ENCODE results near the gene AHNAK2.
A peak's percentile ranks its signal among the peaks of the same experiment; 100 is the strongest.
"Not testable (repeated sequence)": the region's sequence is repeated elsewhere in the genome, so short reads cannot be mapped to it uniquely, and the experiment has no call there.

The AHNAK2 gene

GRCh38 chr14:104977681-104978653 is at the start of gene AHNAK2:
Gene AHNAK2 (minus strand): TSS chr14:104978374. CDS start chr14:104978237, 137 bp downstream.
- DNase-seq = peak; percentile 42 to 51

DNA sequence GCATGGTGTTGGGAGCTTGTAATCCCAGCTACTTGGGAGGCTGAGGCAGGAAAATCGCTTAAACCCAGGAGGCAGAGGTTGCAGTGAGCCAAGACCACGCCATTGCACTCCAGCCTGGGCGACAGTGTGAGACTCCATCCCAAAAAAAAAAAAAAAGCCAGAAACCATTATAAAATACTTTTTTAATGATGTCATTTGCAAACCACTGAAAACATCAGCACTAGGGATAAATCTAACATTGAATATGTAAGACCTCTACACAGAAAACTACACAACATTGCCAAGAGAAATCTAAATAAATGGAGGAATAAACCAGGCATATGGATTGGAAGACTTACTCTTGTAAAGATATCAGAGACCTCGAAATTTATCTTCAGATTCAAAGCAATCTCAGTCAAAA is 49.5 kb upstream of the AHNAK2 start:
- DNase-seq = not testable (repeated sequence)

- DNase-seq = no peak
Measured at GRCh38 chr14:105026802-105027563, 48.8 kb upstream of the AHNAK2 start.

DNA sequence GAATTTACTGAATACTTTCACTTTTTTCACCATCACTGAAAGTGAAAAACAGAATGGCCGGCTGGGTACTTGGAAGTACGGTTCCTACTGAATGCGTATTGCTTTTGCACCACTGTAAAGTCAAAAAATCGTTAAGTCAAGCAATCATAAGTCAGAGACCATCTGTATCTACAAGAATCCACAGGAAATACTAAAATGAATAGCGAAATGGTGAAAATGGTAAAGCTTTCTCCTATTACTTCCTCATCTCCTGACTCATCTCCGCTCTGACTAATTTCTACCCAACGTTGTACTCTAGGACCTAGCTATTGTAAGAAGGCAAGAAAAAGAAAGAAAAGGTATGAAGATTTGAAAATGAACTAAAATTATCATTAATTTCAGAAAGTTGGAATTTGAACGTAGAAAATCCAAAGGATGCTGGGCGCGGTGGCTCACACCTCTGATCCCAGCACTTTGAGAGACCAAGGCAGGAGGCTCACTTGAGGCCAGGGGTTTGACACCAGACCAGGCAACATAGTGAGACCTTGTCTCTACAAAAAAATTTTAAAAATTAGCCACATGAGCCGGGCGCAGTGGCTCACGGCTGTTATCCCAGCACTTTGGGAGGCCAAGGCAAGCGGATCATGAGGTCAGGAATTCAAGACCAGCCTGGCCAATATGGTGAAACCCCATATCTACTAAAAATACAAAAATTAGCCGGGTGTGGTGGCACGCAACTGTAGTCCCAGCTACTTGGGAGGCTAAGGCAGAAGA is 48.0 kb upstream of the AHNAK2 start:
- no peak for DNase-seq

DNA sequence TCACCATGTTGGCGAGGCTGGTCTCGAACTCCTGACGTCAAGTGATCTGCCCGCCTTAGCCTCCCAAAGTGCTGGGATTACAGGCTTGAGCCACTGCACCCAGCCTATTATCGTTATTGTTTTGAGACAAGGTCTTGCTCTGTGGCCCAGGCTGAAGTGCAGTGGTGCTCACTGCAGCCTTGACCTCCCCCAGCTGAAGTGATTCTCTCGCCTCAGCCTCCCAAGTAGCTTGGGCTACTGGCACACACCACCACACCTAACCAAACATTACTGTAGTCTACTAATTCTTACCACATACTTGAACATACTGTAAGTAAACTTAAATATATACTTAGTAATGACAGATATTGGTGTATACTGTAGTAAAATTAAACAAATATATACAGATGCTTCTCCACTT is 47.3 kb upstream of the AHNAK2 start:
- DNase-seq = no peak

GRCh38 chr14:105023791-105024480 is 45.8 kb upstream of the AHNAK2 start:
- no peak for DNase-seq

GRCh38 chr14:105023144-105023543 is 45.0 kb upstream of the AHNAK2 start:
- DNase-seq = no peak

DNA sequence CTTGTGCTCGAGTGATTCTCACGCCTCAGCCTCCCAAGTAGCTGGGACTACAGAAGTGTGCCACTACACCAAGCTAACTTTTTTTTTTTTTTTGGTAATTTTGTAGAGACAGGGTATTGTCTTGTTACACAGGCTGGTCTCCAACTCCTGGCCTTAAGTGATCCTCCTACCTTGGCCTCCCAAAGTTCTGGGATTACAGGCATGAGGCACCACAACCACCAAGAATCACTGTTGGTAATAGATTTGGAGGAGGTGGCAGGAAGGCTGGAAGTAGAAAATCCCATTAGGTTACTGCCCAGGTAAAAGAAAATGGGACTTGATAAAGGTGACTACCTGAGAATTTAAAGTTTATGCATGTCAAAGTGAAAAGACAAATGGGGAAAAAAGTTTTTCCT is 44.1 kb upstream of the AHNAK2 start:
- DNase-seq = no peak

DNA sequence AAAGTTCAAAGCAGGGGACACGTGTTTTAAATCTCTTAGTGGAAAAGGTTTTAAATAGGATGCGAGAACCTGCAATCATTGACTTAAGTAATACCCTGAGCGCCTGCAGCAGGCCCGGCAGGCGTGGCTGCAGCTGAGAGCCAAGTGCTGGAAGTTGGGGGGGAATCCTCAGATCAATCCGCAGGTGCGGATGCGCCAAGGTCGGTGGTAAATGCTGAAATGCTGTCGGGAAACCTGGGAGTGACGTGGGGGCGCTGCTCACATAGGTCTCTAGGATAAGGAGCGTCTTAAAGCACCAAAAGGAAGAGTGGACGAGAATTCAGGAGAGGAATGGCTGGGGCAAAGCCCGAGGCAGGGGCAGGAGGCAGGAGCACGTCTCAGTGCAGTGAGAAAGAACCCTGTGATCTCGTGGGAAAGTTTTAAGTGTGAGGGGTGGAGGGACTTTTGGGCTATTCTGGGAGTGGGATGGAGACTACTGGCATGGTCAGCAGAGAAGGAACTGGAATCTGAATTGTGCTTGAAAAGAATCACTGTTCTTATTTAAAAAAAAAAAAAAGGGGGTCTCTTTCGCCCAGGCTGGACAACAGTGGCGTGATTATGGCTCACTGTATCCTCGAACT is 43.6 kb upstream of the AHNAK2 start:
- peak; percentile 30 to 32 for DNase-seq

GRCh38 chr14:105020815-105021655 is 42.9 kb upstream of the AHNAK2 start, which contains the start of gene CDCA4:
Gene CDCA4 (minus strand): TSS chr14:105021083. CDS start chr14:105011929, 9,154 bp downstream.
- peak; percentile 96 to 99 for DNase-seq

DNA sequence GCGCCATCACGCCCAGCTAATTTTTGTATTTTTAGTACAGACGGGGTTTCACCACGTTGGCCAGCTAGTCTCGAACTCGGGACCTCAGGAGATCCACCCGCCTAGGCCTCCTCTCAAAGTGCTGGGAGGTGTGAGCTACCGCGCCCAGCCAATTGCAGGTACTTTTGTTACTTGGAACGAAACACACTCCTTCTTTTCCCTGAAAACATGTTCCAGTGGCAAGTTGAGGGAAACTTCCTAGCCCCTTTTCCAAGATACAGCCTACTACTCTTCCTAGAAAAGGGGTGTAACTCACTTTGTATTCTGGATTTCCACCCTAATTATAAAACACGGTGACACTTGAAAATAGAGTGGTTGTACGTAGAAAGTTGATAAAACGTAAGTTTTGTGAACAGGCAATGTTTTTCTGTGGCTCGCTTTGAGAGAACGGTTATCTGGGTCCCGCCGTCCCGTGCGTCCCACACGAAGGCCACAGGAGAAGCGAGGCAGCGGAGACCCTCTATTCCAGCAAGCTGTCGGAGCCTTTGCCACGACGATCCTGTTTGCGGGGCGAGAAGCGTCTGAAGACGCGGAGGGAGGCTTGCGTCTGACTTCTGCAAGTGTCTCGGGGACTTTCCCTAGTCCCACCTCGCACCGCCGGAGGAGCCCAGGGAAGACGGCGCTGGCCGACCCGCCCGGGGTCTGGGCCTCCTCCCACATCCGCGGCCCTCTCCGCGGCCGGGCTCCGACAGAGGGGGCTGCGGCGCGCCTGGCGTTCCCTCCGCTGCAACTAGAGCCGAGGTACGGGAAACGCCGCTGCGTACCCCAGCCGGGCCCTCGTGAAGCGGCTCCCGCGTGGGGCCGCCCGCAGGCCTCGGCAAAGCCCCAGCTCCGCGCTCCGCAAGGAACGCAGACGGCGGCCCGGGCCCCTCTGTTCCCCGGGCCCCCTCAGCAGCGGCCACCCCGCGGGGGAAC is 42.0 kb upstream of the AHNAK2 start:
- DNase-seq = peak; percentile 42 to 54

DNA sequence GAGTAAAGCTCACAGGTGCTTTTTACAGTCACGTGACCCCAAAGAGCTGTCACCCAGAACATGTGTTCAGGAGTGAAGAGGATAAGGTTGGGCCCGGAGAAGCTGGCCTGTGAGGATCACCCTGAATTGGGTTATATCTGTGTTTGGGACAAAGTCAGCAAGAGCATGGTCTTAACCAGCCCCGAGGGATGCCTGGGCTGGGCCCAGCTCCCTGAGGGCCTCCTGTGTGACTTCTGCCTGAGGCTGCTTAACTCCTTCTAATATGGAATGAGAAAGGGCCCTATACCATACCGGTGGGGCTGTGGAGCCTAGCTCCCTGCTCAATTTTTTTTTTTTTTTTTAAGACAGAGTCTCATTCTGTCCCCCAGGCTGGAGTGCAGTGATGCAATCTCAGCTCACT is 40.2 kb upstream of the AHNAK2 start:
- no peak for DNase-seq

DNA sequence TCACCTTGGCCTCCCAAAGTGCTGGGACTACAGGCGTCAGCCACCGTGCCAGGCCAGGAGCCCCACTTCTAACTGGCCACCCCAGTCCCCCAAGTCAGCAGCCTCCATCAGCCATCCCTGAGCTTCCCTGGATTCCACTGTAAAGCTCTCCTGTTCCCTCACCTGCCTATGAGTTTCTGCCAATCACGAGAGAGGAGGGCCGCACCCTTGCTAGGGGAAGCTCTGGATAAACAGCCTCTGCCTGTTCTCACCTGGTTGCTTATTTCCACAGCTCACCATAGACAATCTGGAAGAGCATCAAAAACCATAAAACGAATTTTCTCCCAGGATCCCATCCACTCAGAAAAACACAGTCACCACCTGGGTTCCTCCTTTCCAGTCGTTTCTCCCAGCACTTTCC is 37.7 kb upstream of the AHNAK2 start:
- no peak for DNase-seq

DNA sequence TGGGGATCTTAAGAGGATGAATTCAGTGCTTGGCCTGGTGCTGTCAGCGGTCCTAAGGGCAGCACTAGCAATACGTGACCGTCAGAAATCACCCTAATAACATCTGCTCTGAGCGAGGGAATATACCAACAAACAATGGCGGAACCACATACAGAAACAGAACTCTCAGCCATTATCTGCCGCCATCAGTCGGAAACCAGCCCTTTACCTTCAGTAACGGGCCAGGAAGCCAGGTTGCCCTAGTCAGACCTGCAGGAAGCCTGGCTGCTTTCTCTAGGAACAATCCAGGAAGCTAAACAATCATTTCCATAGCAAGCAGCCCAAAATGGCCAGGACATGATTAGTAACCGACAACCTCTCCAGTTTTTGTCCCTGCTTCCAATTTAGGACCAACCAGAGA is 37.1 kb upstream of the AHNAK2 start:
- no peak for DNase-seq

DNA sequence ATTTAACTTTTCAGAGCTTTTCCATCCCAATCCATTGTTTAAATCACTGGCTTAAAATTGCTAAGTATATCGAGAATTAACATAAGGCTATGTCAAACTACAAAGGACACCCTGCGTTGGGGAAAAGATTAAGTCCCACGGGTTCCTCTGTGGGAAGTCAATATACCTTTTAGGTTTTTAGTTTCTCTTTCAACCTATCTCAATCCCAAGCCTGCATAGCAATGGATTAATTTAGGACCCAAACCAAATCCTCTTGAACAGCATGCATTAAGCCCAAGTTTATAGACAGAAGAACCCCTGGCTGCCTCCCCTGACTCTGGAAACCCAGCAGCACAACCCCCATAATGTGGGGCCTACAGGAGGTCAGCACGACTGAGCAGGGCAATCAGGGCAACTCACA is 36.5 kb upstream of the AHNAK2 start:
- DNase-seq = no peak

GRCh38 chr14:105014032-105014431 is 35.9 kb upstream of the AHNAK2 start:
- DNase-seq = no peak

GRCh38 chr14:105013150-105013785 is 35.1 kb upstream of the AHNAK2 start:
- no peak for DNase-seq

GRCh38 chr14:105012171-105012985 is 34.2 kb upstream of the AHNAK2 start:
- DNase-seq = no peak
